GM12878 (cell line): ENCODE results near the gene TMEM88. TPM values are rescaled to one million over a fixed set of nuclear protein-coding genes. Genes with fewer than 3 reads are reported as not detected.

ENCODE experiments used
- ATF7 ChIP-seq: fragments of 450-650 bp; IDR thresholded peaks from 2 replicates; pipeline ENCODE4 v1.6.1; 2016; ENCODE audit warnings: low read depth, mild to moderate bottlenecking
- BACH1 ChIP-seq: fragments of 450-650 bp; IDR thresholded peaks from 2 replicates; pipeline ENCODE4 v1.6.1; 2017; ENCODE audit warnings: mild to moderate bottlenecking, borderline replicate concordance
- CEBPZ ChIP-seq: fragments of 150-350 bp; IDR thresholded peaks from 2 replicates; pipeline ENCODE4 v1.6.1; 2016; ENCODE audit warnings: low read depth, low read length
- CHD4 ChIP-seq: fragments of 200-600 bp; sonication (generic); IDR thresholded peaks from 2 replicates; pipeline ENCODE4 v1.6.1; 2016; ENCODE audit warnings: mild to moderate bottlenecking
- CREB1 ChIP-seq: IDR thresholded peaks from 2 replicates; pipeline ENCODE4 v1.6.1; 2012; ENCODE audit warnings: low read depth, mild to moderate bottlenecking, inconsistent platforms
- E2F4 ChIP-seq: IDR thresholded peaks from 2 replicates; pipeline ENCODE4 v1.6.1; 2012; ENCODE audit warnings: low read depth, low read length, improper control_type of control experiment
- IRF3 ChIP-seq: fragments of 450-650 bp; IDR thresholded peaks from 2 replicates; pipeline ENCODE4 v1.6.1; 2014; ENCODE audit warnings: mild to moderate bottlenecking
- KLF5 ChIP-seq: fragments of 450-650 bp; IDR thresholded peaks from 2 replicates; pipeline ENCODE4 v1.6.1; 2014; ENCODE audit warnings: mild to moderate bottlenecking; ENCODE audit not compliant: partially characterized antibody
- MTA2 ChIP-seq: fragments of 450-650 bp; IDR thresholded peaks from 2 replicates; pipeline ENCODE4 v1.6.1; 2016; ENCODE audit warnings: low read depth, mild to moderate bottlenecking, moderate library complexity
- MXI1 ChIP-seq: fragments of 150-350 bp; IDR thresholded peaks from 2 replicates; pipeline ENCODE4 v1.6.1; 2011; ENCODE audit warnings: low read depth, mild to moderate bottlenecking, inconsistent platforms, low read length, improper control_type of control experiment
- MYB ChIP-seq: fragments of 150-350 bp; IDR thresholded peaks from 2 replicates; pipeline ENCODE4 v1.6.1; 2014; ENCODE audit warnings: mild to moderate bottlenecking, low read depth, low read length, borderline replicate concordance
- NKRF ChIP-seq: fragments of 450-650 bp; conservative IDR thresholded peaks from 2 replicates; pipeline ENCODE4 v1.6.1; 2017; ENCODE audit warnings: mild to moderate bottlenecking, moderate library complexity
- NR2C2 ChIP-seq: IDR thresholded peaks from 2 replicates; pipeline ENCODE4 v1.6.1; 2011; ENCODE audit warnings: borderline replicate concordance, low read depth; ENCODE audit not compliant: control insufficient read depth, insufficient read length
- PAX5 ChIP-seq: IDR thresholded peaks from 2 replicates; pipeline ENCODE4 v1.6.1; 2011; ENCODE audit warnings: low read depth, low read length, borderline replicate concordance
- PAX8 ChIP-seq: fragments of 450-650 bp; IDR thresholded peaks from 2 replicates; pipeline ENCODE4 v1.6.1; 2017; ENCODE audit warnings: mild to moderate bottlenecking, moderate library complexity
- RCOR1 ChIP-seq: conservative IDR thresholded peaks from 2 replicates; pipeline ENCODE4 v1.6.1; 2012; ENCODE audit warnings: low read depth, low read length, improper control_type of control experiment
- RFX5 ChIP-seq: IDR thresholded peaks from 2 replicates; pipeline ENCODE4 v1.6.1; 2011; ENCODE audit warnings: low read depth, low read length, improper control_type of control experiment
- RUNX3 ChIP-seq: IDR thresholded peaks from 2 replicates; pipeline ENCODE4 v1.6.1; 2012; ENCODE audit warnings: low read length, inconsistent platforms
- SIN3A ChIP-seq: IDR thresholded peaks from 2 replicates; pipeline ENCODE4 v1.6.1; 2012; ENCODE audit warnings: low read depth, low read length, improper control_type of control experiment
- SMAD1 ChIP-seq: fragments of 450-650 bp; IDR thresholded peaks from 2 replicates; pipeline ENCODE4 v1.6.1; 2018; ENCODE audit warnings: mild to moderate bottlenecking, low read depth; ENCODE audit not compliant: partially characterized antibody
- SP1 ChIP-seq: IDR thresholded peaks from one replicate; pipeline ENCODE4 v1.6.1; 2011; ENCODE audit warnings: low read depth, low read length
- TBL1XR1 ChIP-seq: IDR thresholded peaks from 2 replicates; pipeline ENCODE4 v1.6.1; 2012; ENCODE audit warnings: low read depth, low read length, improper control_type of control experiment
- ZNF384 ChIP-seq: IDR thresholded peaks from 2 replicates; pipeline ENCODE4 v1.6.1; 2012; ENCODE audit warnings: low read depth, mild to moderate bottlenecking, low read length, improper control_type of control experiment, borderline replicate concordance
- ZZZ3 ChIP-seq: IDR thresholded peaks from 2 replicates; pipeline ENCODE4 v1.6.1; 2011; ENCODE audit warnings: low read depth; ENCODE audit not compliant: control insufficient read depth, insufficient read length
- polyA plus RNA-seq, 11 experiments: library from polyadenylated mRNA; depleted of rRNA in 4 of 11; unstranded in 6 of 11; stranded (reverse) in 5 of 11; fragments of >200 nt; fragmentation: Nextera tagmentation in 4 of 11; fragmentation: Illumina TruSeq in 1 of 11; extraction: Ambion mirVana in 4 of 11; extraction: Trizol in 1 of 11; gene quantifications; 1 replicate in 1 of 11; 2 replicates in 10 of 11; pipeline versions ENCODE4 v1.2.1 to v1.2.3, GENCODE V29; 2011 to 2016; ENCODE audit warnings: inconsistent platforms in 2 of 11, missing spikeins in 2 of 11, low read depth in 1 of 11
- total RNA-seq, 4 experiments: library from RNA; depleted of rRNA in 3 of 4; stranded (reverse); fragments of >200 nt in 3 of 4; fragmentation: Illumina TruSeq in 1 of 4; extraction: Trizol in 1 of 4; gene quantifications; 2 replicates each; pipeline versions ENCODE4 v1.2.1 to v1.2.3, GENCODE V29; 2013 to 2021

Gene TMEM88
- total and polyA plus RNA-seq, 10 of the 15 experiments (the other 5 are each of a cell fraction or from before 2014, with no cell fraction given) = 0.21 to 2.2 (median 0.62) TPM; not detected in 5

GRCh38 chr17:7851438-7852261 is 3.2 kb upstream of the TMEM88 start (continued):
- no peak; the same call in 1 of the 2 replicates for TF ChIP-seq SIN3A
- no peak for TF ChIP-seq KLF5
- TF ChIP-seq NKRF = peak; percentile 74; the same call in 1 of the 2 replicates
- peak; percentile 75; the same call in 1 of the 2 replicates for TF ChIP-seq MXI1
- no peak for TF ChIP-seq SMAD1
- no peak for TF ChIP-seq ZNF384
- peak; percentile 41; the same call in 1 of the 2 replicates for TF ChIP-seq PAX5
- no peak for TF ChIP-seq ZZZ3
- TF ChIP-seq TBL1XR1 = no peak
- TF ChIP-seq NR2C2 = no peak
- no peak for TF ChIP-seq ATF7
- TF ChIP-seq MYB = no peak
- peak; percentile 64 for TF ChIP-seq BACH1
- TF ChIP-seq PAX8 = no peak
- TF ChIP-seq CEBPZ = no peak
- no peak for TF ChIP-seq E2F4
- TF ChIP-seq IRF3 = peak; percentile 56; the same call in 1 of the 2 replicates
- peak; percentile 42; the same call in 1 of the 2 replicates for TF ChIP-seq CREB1
- no peak for TF ChIP-seq RCOR1
- peak; percentile 37; the same call in 1 of the 2 replicates for TF ChIP-seq RFX5
- TF ChIP-seq MTA2 = no peak
- TF ChIP-seq RUNX3 = no peak
- no peak for TF ChIP-seq CHD4
- TF ChIP-seq SP1 = peak; percentile 78
